Measurements from ENCODE around the gene CDC14A. TPM values are rescaled to one million over a fixed set of nuclear protein-coding genes. Genes with fewer than 3 reads are reported as not detected.

The CDC14A gene
- total and polyA plus RNA-seq, 2 of the 8 experiments (the other 6 are each of a cell fraction or from before 2014, with no cell fraction given): 3.2 to 8.9 TPM

GRCh38 chr1:100305954-100306353, 46.4 kb upstream of the CDC14A start (continued):
- TF ChIP-seq ATF3 (IDR thresholded peaks at IDR 0.05; ENCODE audit: insufficient read depth, low read depth, low read length): no peak
- TF ChIP-seq SP1 (IDR thresholded peaks at IDR 0.05; ENCODE audit: low read depth, low read length): no peak
- no peak for TF ChIP-seq EGR1 (IDR thresholded peaks at IDR 0.05; ENCODE audit: borderline replicate concordance, low read depth, low read length)
- no peak for TF ChIP-seq KDM4A (IDR thresholded peaks at IDR 0.05; ENCODE audit: low read depth, low read length, severe bottlenecking)
- TF ChIP-seq KDM1A (IDR thresholded peaks at IDR 0.05; ENCODE audit: borderline replicate concordance, low read length): no peak

All from H1 (cell line).